ENCODE results near the gene DHRS7B.

The DHRS7B gene

DNA sequence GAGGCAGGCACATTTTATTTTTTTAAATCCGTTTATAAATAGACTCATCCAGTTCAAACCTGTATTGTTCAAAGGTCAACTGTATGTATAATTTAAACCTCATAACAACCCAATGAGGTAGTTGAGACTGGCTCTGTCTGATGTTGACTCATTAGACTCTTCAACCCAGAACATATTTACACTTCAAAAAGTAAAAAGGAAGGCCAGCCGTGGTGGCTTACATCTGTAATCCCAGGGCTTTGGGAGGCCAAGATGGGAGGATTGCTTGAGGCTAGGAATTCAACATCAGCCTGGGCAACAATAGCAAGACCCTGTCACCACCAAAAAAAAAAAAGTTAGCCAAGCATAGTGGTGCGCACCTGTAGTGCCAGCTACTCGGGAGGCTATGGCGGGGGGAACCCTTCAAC, 32.5 kb upstream of the DHRS7B start:
- H3K18ac ChIP-seq (ENCODE audit: low read length): no peak overlapping the region
- no peak overlapping the region for H2BK120ac ChIP-seq (ENCODE audit: low read depth, low read length)
- H4K8ac ChIP-seq (ENCODE audit: low read depth, low read length): no peak overlapping the region
- H3K4me1 ChIP-seq (ENCODE audit: control insufficient read depth, low read depth, low read length): no peaks in the 10 kb centered on the region
- no peak overlapping the region for H2BK15ac ChIP-seq (replicated peaks; ENCODE audit: low read depth)
- no peak overlapping the region for H3K4ac ChIP-seq (ENCODE audit: low read depth, low read length)
- no peak overlapping the region for H3K4me3 ChIP-seq (ENCODE audit: low read length)
- H2AK5ac ChIP-seq (ENCODE audit: low read length): no peak overlapping the region
- no peaks in the 10 kb centered on the region for H3K79me2 ChIP-seq (ENCODE audit: control insufficient read depth, insufficient read depth, low read length)
- H3K79me1 ChIP-seq (ENCODE audit: low read length): no peaks in the 10 kb centered on the region
- H3K27me3 ChIP-seq (ENCODE audit: insufficient read depth, low read length, poor library complexity): no peaks in the 10 kb centered on the region
- H3K4me2 ChIP-seq (ENCODE audit: low read length): no peak overlapping the region
- H3K56ac ChIP-seq (ENCODE audit: low read length): no peak overlapping the region
- no peak overlapping the region for H3K9ac ChIP-seq (ENCODE audit: low read length)
- H4K5ac ChIP-seq (ENCODE audit: low read length): no peak overlapping the region
- WGBS (ENCODE audit: extremely low coverage, insufficient coverage, low lambda C conversion rate): no CpG with 5 or more reads among the region's 5 CpGs
- H3K23ac ChIP-seq (ENCODE audit: low read length): no peak overlapping the region
- no peak overlapping the region for H2BK5ac ChIP-seq (ENCODE audit: low read length)
- H3K36me3 ChIP-seq (ENCODE audit: control insufficient read depth, insufficient read depth, low read length): no peaks in the 10 kb centered on the region
- DNase-seq: no peak
- H3K27ac ChIP-seq (ENCODE audit: low read depth, low read length): no peak overlapping the region

- Histone ChIP-seq H3K9ac (ENCODE audit: low read length) (no peak overlapping the region), H2BK120ac (ENCODE audit: low read depth, low read length) (no peak overlapping the region), H2BK5ac (ENCODE audit: low read length) (no peak overlapping the region), H3K27ac (ENCODE audit: low read depth, low read length) (no peak overlapping the region), H3K27me3 (ENCODE audit: insufficient read depth, low read length, poor library complexity) (no peaks in the 10 kb centered on the region), H2AK5ac (ENCODE audit: low read length) (no peak overlapping the region), H4K5ac (ENCODE audit: low read length) (no peak overlapping the region), H3K4me2 (ENCODE audit: low read length) (no peak overlapping the region), H3K18ac (ENCODE audit: low read length) (no peak overlapping the region), H3K56ac (ENCODE audit: low read length) (no peak overlapping the region), H3K23ac (ENCODE audit: low read length) (no peak overlapping the region), H3K36me3 (ENCODE audit: control insufficient read depth, insufficient read depth, low read length) (no peaks in the 10 kb centered on the region), H2BK15ac (replicated peaks; ENCODE audit: low read depth) (no peak overlapping the region), H3K4me1 (ENCODE audit: control insufficient read depth, low read depth, low read length) (no peaks in the 10 kb centered on the region), H3K79me1 (ENCODE audit: low read length) (no peaks in the 10 kb centered on the region), H3K4me3 (ENCODE audit: low read length) (no peak overlapping the region), H3K4ac (ENCODE audit: low read depth, low read length) (no peak overlapping the region), H3K79me2 (ENCODE audit: control insufficient read depth, insufficient read depth, low read length) (no peaks in the 10 kb centered on the region), H4K8ac (ENCODE audit: low read depth, low read length) (no peak overlapping the region)
- WGBS (ENCODE audit: extremely low coverage, insufficient coverage, low lambda C conversion rate): no CpG with 5 or more reads among the region's 3 CpGs
- DNase-seq: peak; percentile 53
These were observed 31.0 kb upstream of the DHRS7B start for GRCh38 chr17:21095735-21096134.

GRCh38 chr17:21096874-21097273, 29.9 kb upstream of the DHRS7B start:
- no peak for DNase-seq
- WGBS (ENCODE audit: extremely low coverage, insufficient coverage, low lambda C conversion rate): no CpG with 5 or more reads among the region's 2 CpGs
- Histone ChIP-seq H3K79me2 (ENCODE audit: control insufficient read depth, insufficient read depth, low read length) (no peaks in the 10 kb centered on the region), H3K4me2 (ENCODE audit: low read length) (no peak overlapping the region), H2BK15ac (replicated peaks; ENCODE audit: low read depth) (no peak overlapping the region), H3K27ac (ENCODE audit: low read depth, low read length) (no peak overlapping the region), H3K79me1 (ENCODE audit: low read length) (no peaks in the 10 kb centered on the region), H2BK5ac (ENCODE audit: low read length) (no peak overlapping the region), H3K4me1 (ENCODE audit: control insufficient read depth, low read depth, low read length) (no peaks in the 10 kb centered on the region), H3K56ac (ENCODE audit: low read length) (no peak overlapping the region), H2AK5ac (ENCODE audit: low read length) (peak overlapping the region; percentile 58), H4K5ac (ENCODE audit: low read length) (no peak overlapping the region), H2BK120ac (ENCODE audit: low read depth, low read length) (no peak overlapping the region), H3K36me3 (ENCODE audit: control insufficient read depth, insufficient read depth, low read length) (no peaks in the 10 kb centered on the region), H3K9ac (ENCODE audit: low read length) (no peak overlapping the region), H3K4me3 (ENCODE audit: low read length) (no peak overlapping the region), H3K23ac (ENCODE audit: low read length) (no peak overlapping the region), H4K8ac (ENCODE audit: low read depth, low read length) (no peak overlapping the region), H3K27me3 (ENCODE audit: insufficient read depth, low read length, poor library complexity) (no peaks in the 10 kb centered on the region), H3K18ac (ENCODE audit: low read length) (no peak overlapping the region), H3K4ac (ENCODE audit: low read depth, low read length) (no peak overlapping the region)

DNA sequence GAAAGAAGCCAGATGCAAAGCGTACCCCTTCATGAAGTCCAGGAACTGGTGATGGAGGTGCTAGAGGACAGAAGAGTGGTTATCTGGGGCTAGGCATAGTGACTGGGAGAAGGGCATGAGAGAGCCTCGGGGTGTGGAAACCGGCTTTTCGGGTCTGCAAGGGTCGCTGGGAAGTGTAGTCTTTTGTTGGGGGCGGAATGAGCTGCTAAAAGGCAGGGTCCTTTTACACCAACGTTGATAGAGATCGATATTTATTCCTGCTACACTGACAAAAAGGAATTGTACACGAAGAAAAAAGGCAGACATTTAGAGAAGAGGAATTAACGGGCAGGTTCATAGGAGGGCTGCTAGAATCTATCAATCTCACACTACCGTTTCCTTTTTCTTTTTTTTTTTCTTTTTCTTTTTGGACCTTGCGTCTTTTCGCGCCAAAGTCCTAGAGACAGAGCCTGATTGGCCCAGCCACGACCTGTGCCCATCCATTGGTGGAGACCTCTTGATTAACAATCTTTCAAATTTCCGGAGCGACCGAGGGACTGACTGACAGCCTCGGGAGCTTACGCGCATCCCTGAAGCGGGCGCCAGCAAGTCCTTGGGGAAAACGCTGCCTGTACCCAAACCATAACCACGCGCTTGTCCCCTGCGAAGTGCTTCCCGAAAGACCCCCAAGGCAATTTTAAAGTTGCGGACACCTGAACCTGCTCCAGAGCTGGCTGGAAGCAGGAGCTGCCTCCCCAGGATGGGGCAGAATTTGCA, 27.7 kb upstream of the DHRS7B start:
- Histone ChIP-seq H3K4me2 (ENCODE audit: low read length) (peak overlapping the region; percentile 85), H3K79me1 (ENCODE audit: low read length) (no peaks in the 10 kb centered on the region), H4K8ac (ENCODE audit: low read depth, low read length) (no peak overlapping the region), H2BK120ac (ENCODE audit: low read depth, low read length) (no peak overlapping the region), H3K36me3 (ENCODE audit: control insufficient read depth, insufficient read depth, low read length) (no peaks in the 10 kb centered on the region), H3K4ac (ENCODE audit: low read depth, low read length) (peak overlapping the region; percentile 73), H3K9ac (ENCODE audit: low read length) (peak overlapping the region; percentile 85), H3K4me1 (ENCODE audit: control insufficient read depth, low read depth, low read length) (no peaks in the 10 kb centered on the region), H3K56ac (ENCODE audit: low read length) (peak overlapping the region; percentile 88), H3K27ac (ENCODE audit: low read depth, low read length) (peak overlapping the region; percentile 47), H2BK5ac (ENCODE audit: low read length) (peak overlapping the region; percentile 89), H3K27me3 (ENCODE audit: insufficient read depth, low read length, poor library complexity) (no peaks in the 10 kb centered on the region), H3K18ac (ENCODE audit: low read length) (peak overlapping the region; percentile 91), H2AK5ac (ENCODE audit: low read length) (no peak overlapping the region), H3K79me2 (ENCODE audit: control insufficient read depth, insufficient read depth, low read length) (no peaks in the 10 kb centered on the region), H4K5ac (ENCODE audit: low read length) (peak overlapping the region; percentile 50), H3K23ac (ENCODE audit: low read length) (peak overlapping the region; percentile 97), H3K4me3 (ENCODE audit: low read length) (peak overlapping the region; percentile 64), H2BK15ac (replicated peaks; ENCODE audit: low read depth) (no peak overlapping the region)
- no CpG with 5 or more reads among the region's 29 CpGs for WGBS (ENCODE audit: extremely low coverage, insufficient coverage, low lambda C conversion rate)
- DNase-seq: peak; percentile 97

GRCh38 chr17:21100636-21101035, 26.1 kb upstream of the DHRS7B start:
- H3K79me1 ChIP-seq (ENCODE audit: low read length): no peaks in the 10 kb centered on the region

DNA sequence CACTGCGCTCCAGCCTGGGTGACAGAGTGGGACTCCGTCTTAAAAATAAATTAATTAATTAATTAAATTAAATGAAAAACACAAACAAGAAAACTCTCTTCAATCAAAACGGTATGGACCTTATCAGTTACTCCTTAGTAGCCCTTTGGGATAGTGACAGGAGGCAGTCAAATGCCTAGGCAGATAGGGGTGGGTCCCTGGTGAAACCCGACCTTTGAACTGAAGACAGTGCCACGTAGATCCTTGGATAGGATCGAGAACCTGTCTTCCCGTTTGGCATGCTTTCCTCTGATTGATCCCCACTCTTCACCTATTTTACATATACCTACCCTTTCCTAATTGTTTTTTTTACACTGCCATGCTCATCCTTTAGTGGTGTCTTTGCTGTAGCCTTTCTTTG, 22.2 kb upstream of the DHRS7B start:
- H4K8ac ChIP-seq (ENCODE audit: low read depth, low read length): no peak overlapping the region
- peak overlapping the region; percentile 79 for H3K56ac ChIP-seq (ENCODE audit: low read length)
- H3K4ac ChIP-seq (ENCODE audit: low read depth, low read length): peak overlapping the region; percentile 57
- peak overlapping the region; percentile 33 for H4K5ac ChIP-seq (ENCODE audit: low read length)
- H3K18ac ChIP-seq (ENCODE audit: low read length): peak overlapping the region; percentile 43
- no peaks in the 10 kb centered on the region for H3K79me1 ChIP-seq (ENCODE audit: low read length)
- peak overlapping the region; percentile 100 for H2BK5ac ChIP-seq (ENCODE audit: low read length)
- H3K79me2 ChIP-seq (ENCODE audit: control insufficient read depth, insufficient read depth, low read length): no peaks in the 10 kb centered on the region
- no CpG with 5 or more reads among the region's 7 CpGs for WGBS (ENCODE audit: extremely low coverage, insufficient coverage, low lambda C conversion rate)
- H3K36me3 ChIP-seq (ENCODE audit: control insufficient read depth, insufficient read depth, low read length): no peaks in the 10 kb centered on the region
- no peak overlapping the region for H3K4me3 ChIP-seq (ENCODE audit: low read length)
- H3K27me3 ChIP-seq (ENCODE audit: insufficient read depth, low read length, poor library complexity): no peaks in the 10 kb centered on the region
- no peak overlapping the region for H3K9ac ChIP-seq (ENCODE audit: low read length)
- H2BK15ac ChIP-seq (replicated peaks; ENCODE audit: low read depth): no peak overlapping the region
- H2AK5ac ChIP-seq (ENCODE audit: low read length): peak overlapping the region; percentile 96
- H3K4me1 ChIP-seq (ENCODE audit: control insufficient read depth, low read depth, low read length): peaks cover 2% of the 10 kb centered on the region
- no peak overlapping the region for H3K4me2 ChIP-seq (ENCODE audit: low read length)
- DNase-seq: no peak
- peak overlapping the region; percentile 94 for H3K27ac ChIP-seq (ENCODE audit: low read depth, low read length)
- H3K23ac ChIP-seq (ENCODE audit: low read length): no peak overlapping the region
- peak overlapping the region; percentile 22 for H2BK120ac ChIP-seq (ENCODE audit: low read depth, low read length)

More at GRCh38 chr17:21100636-21101035, 26.1 kb upstream of the DHRS7B start:
- Histone ChIP-seq H2BK120ac (ENCODE audit: low read depth, low read length) (no peak overlapping the region), H4K8ac (ENCODE audit: low read depth, low read length) (no peak overlapping the region), H3K4me3 (ENCODE audit: low read length) (no peak overlapping the region), H3K56ac (ENCODE audit: low read length) (no peak overlapping the region), H2BK5ac (ENCODE audit: low read length) (no peak overlapping the region), H3K36me3 (ENCODE audit: control insufficient read depth, insufficient read depth, low read length) (no peaks in the 10 kb centered on the region), H3K27ac (ENCODE audit: low read depth, low read length) (no peak overlapping the region), H3K4me2 (ENCODE audit: low read length) (no peak overlapping the region), H3K9ac (ENCODE audit: low read length) (no peak overlapping the region), H3K23ac (ENCODE audit: low read length) (no peak overlapping the region), H2BK15ac (replicated peaks; ENCODE audit: low read depth) (no peak overlapping the region), H3K4ac (ENCODE audit: low read depth, low read length) (no peak overlapping the region), H3K18ac (ENCODE audit: low read length) (no peak overlapping the region), H3K27me3 (ENCODE audit: insufficient read depth, low read length, poor library complexity) (no peaks in the 10 kb centered on the region), H2AK5ac (ENCODE audit: low read length) (peak overlapping the region; percentile 78), H4K5ac (ENCODE audit: low read length) (no peak overlapping the region), H3K79me2 (ENCODE audit: control insufficient read depth, insufficient read depth, low read length) (no peaks in the 10 kb centered on the region), H3K4me1 (ENCODE audit: control insufficient read depth, low read depth, low read length) (no peaks in the 10 kb centered on the region)
- DNase-seq: no peak
- no CpG with 5 or more reads among the region's 2 CpGs for WGBS (ENCODE audit: extremely low coverage, insufficient coverage, low lambda C conversion rate)
